ENCODE data around the gene ACAA1.

The ACAA1 gene

GRCh38 chr3:38148311-38148882, 11.5 kb upstream of the ACAA1 start:
- Mint-ChIP-seq H3K9me3 (no peaks in the 10 kb centered on the region), H3K36me3 (ENCODE audit: low read depth) (no peaks in the 10 kb centered on the region), H3K4me3 (no peak overlapping the region), H3K27me3 (no peaks in the 10 kb centered on the region), H3K4me1 (ENCODE audit: low read depth) (peaks cover 69% of the 10 kb centered on the region), H3K27ac (peak overlapping the region; percentile 71)
- intact Hi-C loops (cut with micrococcal nuclease) = no loop called here

GRCh38 chr3:38147421-38147820, 10.5 kb upstream of the ACAA1 start:
- H3K27ac Mint-ChIP-seq = peak overlapping the region; percentile 71

GRCh38 chr3:38146504-38146903, 9.6 kb upstream of the ACAA1 start:
- H3K4me1 Mint-ChIP-seq (ENCODE audit: low read depth) = peaks cover 67% of the 10 kb centered on the region
- intact Hi-C loops (cut with micrococcal nuclease) = no loop called here
- no peak overlapping the region for H3K4me3 Mint-ChIP-seq
- H3K27ac Mint-ChIP-seq = no peak overlapping the region
- H3K9me3 Mint-ChIP-seq = no peaks in the 10 kb centered on the region
- H3K36me3 Mint-ChIP-seq (ENCODE audit: low read depth) = peaks cover 10% of the 10 kb centered on the region
- no peaks in the 10 kb centered on the region for H3K27me3 Mint-ChIP-seq

More at GRCh38 chr3:38147421-38147820, 10.5 kb upstream of the ACAA1 start:
- H3K27me3 Mint-ChIP-seq = no peaks in the 10 kb centered on the region
- H3K4me1 Mint-ChIP-seq (ENCODE audit: low read depth) = peaks cover 65% of the 10 kb centered on the region
- H3K9me3 Mint-ChIP-seq = no peaks in the 10 kb centered on the region
- peaks cover under 1% of the 10 kb centered on the region for H3K36me3 Mint-ChIP-seq (ENCODE audit: low read depth)
- intact Hi-C loops (cut with micrococcal nuclease) = no loop called here
- H3K4me3 Mint-ChIP-seq = no peak overlapping the region

GRCh38 chr3:38143511-38143910, 6.6 kb upstream of the ACAA1 start:
- intact Hi-C loops (cut with micrococcal nuclease) = no loop called here

GRCh38 chr3:38142959-38143358, 6.0 kb upstream of the ACAA1 start:
- Mint-ChIP-seq H3K9me3 (no peaks in the 10 kb centered on the region), H3K36me3 (ENCODE audit: low read depth) (peaks cover 33% of the 10 kb centered on the region), H3K4me1 (ENCODE audit: low read depth) (peaks cover 75% of the 10 kb centered on the region), H3K27ac (no peak overlapping the region), H3K27me3 (no peaks in the 10 kb centered on the region), H3K4me3 (no peak overlapping the region)
- intact Hi-C loops (cut with micrococcal nuclease) = no loop called here

More at GRCh38 chr3:38143511-38143910, 6.6 kb upstream of the ACAA1 start:
- Mint-ChIP-seq H3K27ac (peak overlapping the region; percentile 44), H3K36me3 (ENCODE audit: low read depth) (peaks cover 28% of the 10 kb centered on the region), H3K4me1 (ENCODE audit: low read depth) (peaks cover 73% of the 10 kb centered on the region), H3K27me3 (no peaks in the 10 kb centered on the region), H3K4me3 (no peak overlapping the region), H3K9me3 (no peaks in the 10 kb centered on the region)

GRCh38 chr3:38141952-38142273, 5.0 kb upstream of the ACAA1 start:
- Mint-ChIP-seq H3K9me3 (no peaks in the 10 kb centered on the region), H3K36me3 (ENCODE audit: low read depth) (peaks cover 37% of the 10 kb centered on the region), H3K4me1 (ENCODE audit: low read depth) (peaks cover 70% of the 10 kb centered on the region), H3K4me3 (no peak overlapping the region), H3K27ac (no peak overlapping the region), H3K27me3 (no peaks in the 10 kb centered on the region)
- intact Hi-C loops (cut with micrococcal nuclease) = no loop called here

- Mint-ChIP-seq H3K4me3 (no peak overlapping the region), H3K27ac (no peak overlapping the region), H3K27me3 (no peaks in the 10 kb centered on the region), H3K9me3 (no peaks in the 10 kb centered on the region), H3K4me1 (ENCODE audit: low read depth) (peaks cover 66% of the 10 kb centered on the region), H3K36me3 (ENCODE audit: low read depth) (peaks cover 43% of the 10 kb centered on the region)
- intact Hi-C loops (cut with micrococcal nuclease) = no loop called here
Observed at GRCh38 chr3:38141173-38141951, 4.4 kb upstream of the ACAA1 start.

GRCh38 chr3:38140326-38141172, 3.6 kb upstream of the ACAA1 start:
- Mint-ChIP-seq H3K36me3 (ENCODE audit: low read depth) (peaks cover 47% of the 10 kb centered on the region), H3K27me3 (no peaks in the 10 kb centered on the region), H3K27ac (no peak overlapping the region), H3K4me3 (peak overlapping the region; percentile 96), H3K9me3 (no peaks in the 10 kb centered on the region), H3K4me1 (ENCODE audit: low read depth) (peaks cover 70% of the 10 kb centered on the region)
- intact Hi-C loops (cut with micrococcal nuclease) = no loop called here

- intact Hi-C loops (cut with micrococcal nuclease) = loop anchor here (5.0 kb wide), 2 partner anchors 208 to 1243 kb away; partner anchors contain the start of genes SLC25A38 and XYLB
- Mint-ChIP-seq H3K9me3 (no peaks in the 10 kb centered on the region), H3K36me3 (ENCODE audit: low read depth) (peaks cover 55% of the 10 kb centered on the region), H3K4me3 (peak overlapping the region; percentile 96), H3K27ac (peak overlapping the region; percentile 98), H3K27me3 (no peaks in the 10 kb centered on the region), H3K4me1 (ENCODE audit: low read depth) (peaks cover 78% of the 10 kb centered on the region)
Observed at GRCh38 chr3:38139652-38140051, 2.7 kb upstream of the ACAA1 start.

- intact Hi-C loops (cut with micrococcal nuclease) = loop anchor here (5.0 kb wide), 2 partner anchors 208 to 1243 kb away; partner anchors contain the start of genes SLC25A38 and XYLB
- no peaks in the 10 kb centered on the region for H3K27me3 Mint-ChIP-seq
- peak overlapping the region; percentile 96 for H3K4me3 Mint-ChIP-seq
- peaks cover 59% of the 10 kb centered on the region for H3K36me3 Mint-ChIP-seq (ENCODE audit: low read depth)
- H3K4me1 Mint-ChIP-seq (ENCODE audit: low read depth) = peaks cover 80% of the 10 kb centered on the region
- H3K9me3 Mint-ChIP-seq = no peaks in the 10 kb centered on the region
- peak overlapping the region; percentile 98 for H3K27ac Mint-ChIP-seq
Observed at GRCh38 chr3:38139191-38139590, 2.3 kb upstream of the ACAA1 start.

- Mint-ChIP-seq H3K9me3 (no peaks in the 10 kb centered on the region), H3K27me3 (no peaks in the 10 kb centered on the region), H3K36me3 (ENCODE audit: low read depth) (peaks cover 66% of the 10 kb centered on the region), H3K4me1 (ENCODE audit: low read depth) (peaks cover 80% of the 10 kb centered on the region), H3K27ac (peak within 1 kb of the TSS; percentile 98), H3K4me3 (peak within 1 kb of the TSS; percentile 96)
- intact Hi-C loops (cut with micrococcal nuclease) = loop anchor here (5.0 kb wide), 2 partner anchors 209 to 1244 kb away; partner anchors contain the start of genes SLC25A38 and XYLB
Observed at GRCh38 chr3:38138349-38139190, 1.6 kb upstream of the ACAA1 start, which contains the start of gene MYD88. Gene MYD88, plus strand, starts transcription at chr3:38138661. Its CDS starts 40 bp downstream, at chr3:38138701.

GRCh38 chr3:38137615-38138348, 855 bp upstream of the ACAA1 start:
- Mint-ChIP-seq H3K27ac (peak overlapping the region; percentile 98), H3K4me1 (ENCODE audit: low read depth) (peaks cover 80% of the 10 kb centered on the region), H3K27me3 (no peaks in the 10 kb centered on the region)

More at GRCh38 chr3:38137615-38138348, 855 bp upstream of the ACAA1 start:
- Mint-ChIP-seq H3K9me3 (no peaks in the 10 kb centered on the region), H3K36me3 (ENCODE audit: low read depth) (peaks cover 73% of the 10 kb centered on the region), H3K4me3 (peak overlapping the region; percentile 96)
- intact Hi-C loops (cut with micrococcal nuclease) = loop anchor here (1.0 to 5.0 kb wide), 3 partner anchors 28 to 1245 kb away; partner anchors contain the start of genes OXSR1, SLC25A38 and XYLB

Data from dendritic cell treated with granulocyte-macrophage colony-stimulating factor and Interleukin-4, amounts not matched to agents 40 ng/mL and 50 ng/mL, for 4 days (primary cell).